Rectal smooth muscle tissue (tissue), 1 donor: ENCODE measurements around the gene AGER.

Source experiments
- H3K27ac ChIP-seq: one replicate; pipeline ENCODE4 v1.7.0; 2013; ENCODE audit warnings: low read depth, low read length, inconsistent platforms
- H3K27me3 ChIP-seq: one replicate; pipeline ENCODE4 v1.7.0; 2013; ENCODE audit warnings: low read length; ENCODE audit not compliant: control insufficient read depth, insufficient read depth
- H3K36me3 ChIP-seq: one replicate; pipeline ENCODE4 v1.7.0; 2013; ENCODE audit warnings: low read length; ENCODE audit not compliant: control insufficient read depth, insufficient read depth
- H3K4me1 ChIP-seq: one replicate; pipeline ENCODE4 v1.7.0; 2013; ENCODE audit warnings: low read length; ENCODE audit not compliant: control insufficient read depth, insufficient read depth
- H3K4me3 ChIP-seq: one replicate; pipeline ENCODE4 v1.7.0; 2013; ENCODE audit warnings: low read length
- H3K9ac ChIP-seq: one replicate; pipeline ENCODE4 v1.7.0; 2013; ENCODE audit warnings: low read length

The AGER gene

GRCh38 chr6:32140420-32141046, 43.5 kb downstream of the AGER start:
- H3K4me1 ChIP-seq, result no peaks in the 10 kb centered on the region
- H3K9ac ChIP-seq, result no peak overlapping the region
- H3K36me3 ChIP-seq, result no peaks in the 10 kb centered on the region
- no peak overlapping the region for H3K4me3 ChIP-seq
- no peaks in the 10 kb centered on the region for H3K27me3 ChIP-seq
- no peak overlapping the region for H3K27ac ChIP-seq

GRCh38 chr6:32139590-32139989, 44.5 kb downstream of the AGER start:
- Histone ChIP-seq H3K36me3 (no peaks in the 10 kb centered on the region), H3K27me3 (no peaks in the 10 kb centered on the region), H3K4me3 (no peak overlapping the region), H3K27ac (no peak overlapping the region), H3K4me1 (no peaks in the 10 kb centered on the region), H3K9ac (no peak overlapping the region)

GRCh38 chr6:32137454-32137853, 46.6 kb downstream of the AGER start:
- H3K27me3 ChIP-seq, result no peaks in the 10 kb centered on the region
- H3K9ac ChIP-seq, result no peak overlapping the region
- no peak overlapping the region for H3K4me3 ChIP-seq
- H3K4me1 ChIP-seq, result no peaks in the 10 kb centered on the region
- no peaks in the 10 kb centered on the region for H3K36me3 ChIP-seq
- H3K27ac ChIP-seq, result no peak overlapping the region

GRCh38 chr6:32133786-32134185, 50.3 kb downstream of the AGER start:
- H3K4me1 ChIP-seq, result peaks cover 10% of the 10 kb centered on the region
- no peaks in the 10 kb centered on the region for H3K36me3 ChIP-seq
- no peaks in the 10 kb centered on the region for H3K27me3 ChIP-seq
- no peak overlapping the region for H3K9ac ChIP-seq
- no peak overlapping the region for H3K27ac ChIP-seq
- no peak overlapping the region for H3K4me3 ChIP-seq

GRCh38 chr6:32132110-32132509, 51.9 kb downstream of the AGER start:
- Histone ChIP-seq H3K9ac (no peak overlapping the region), H3K27ac (no peak overlapping the region), H3K4me3 (no peak overlapping the region), H3K36me3 (no peaks in the 10 kb centered on the region), H3K27me3 (no peaks in the 10 kb centered on the region), H3K4me1 (peaks cover 14% of the 10 kb centered on the region)

GRCh38 chr6:32131439-32131948, 52.6 kb downstream of the AGER start:
- Histone ChIP-seq H3K36me3 (peaks cover 3% of the 10 kb centered on the region), H3K4me3 (no peak overlapping the region), H3K27me3 (no peaks in the 10 kb centered on the region), H3K27ac (no peak overlapping the region), H3K9ac (no peak overlapping the region), H3K4me1 (peaks cover 14% of the 10 kb centered on the region)
